Measurements from ENCODE around the gene PALLD.

PALLD gene

DNA sequence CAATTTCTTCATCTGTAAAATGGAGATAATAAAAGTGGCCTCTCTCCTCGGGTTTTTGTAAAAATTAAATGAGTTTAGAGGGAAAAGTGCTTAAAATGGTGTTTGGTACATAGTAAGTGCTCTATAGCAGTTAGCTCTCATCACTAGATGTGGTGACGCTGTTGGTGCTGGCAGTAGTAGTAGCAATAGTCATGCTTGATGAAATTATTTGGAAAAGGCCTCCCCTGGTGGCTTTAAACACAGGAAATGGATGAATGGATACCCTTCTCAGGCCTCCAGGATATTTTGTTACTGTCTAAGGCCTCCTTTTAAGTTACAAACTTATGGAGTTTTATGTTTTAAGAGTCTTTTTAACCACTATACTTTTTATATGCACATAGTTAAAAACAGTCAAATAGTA, 370.3 kb downstream of the PALLD start:
- FAIRE-seq (no peak), DNase-seq (ENCODE audit: insufficient read length, low spot score) (no peak)
- no peak for TF ChIP-seq PAX5 (IDR thresholded peaks at IDR 0.05; ENCODE audit: insufficient read depth, low read length, severe bottlenecking)
- no peak for TF ChIP-seq POLR2A (IDR thresholded peaks at IDR 0.05; ENCODE audit: low read depth, low read length)
- TF ChIP-seq TAF1 (IDR thresholded peaks at IDR 0.05; ENCODE audit: low read depth, low read length) = no peak
- no peak for TF ChIP-seq POU2F2 (IDR thresholded peaks at IDR 0.05; ENCODE audit: low read depth, low read length)
- TF ChIP-seq POLR2AphosphoS5 (IDR thresholded peaks at IDR 0.05; ENCODE audit: low read depth, low read length) = no peak
- no peak for TF ChIP-seq SPI1 (IDR thresholded peaks at IDR 0.05; ENCODE audit: low read depth, low read length)

DNA sequence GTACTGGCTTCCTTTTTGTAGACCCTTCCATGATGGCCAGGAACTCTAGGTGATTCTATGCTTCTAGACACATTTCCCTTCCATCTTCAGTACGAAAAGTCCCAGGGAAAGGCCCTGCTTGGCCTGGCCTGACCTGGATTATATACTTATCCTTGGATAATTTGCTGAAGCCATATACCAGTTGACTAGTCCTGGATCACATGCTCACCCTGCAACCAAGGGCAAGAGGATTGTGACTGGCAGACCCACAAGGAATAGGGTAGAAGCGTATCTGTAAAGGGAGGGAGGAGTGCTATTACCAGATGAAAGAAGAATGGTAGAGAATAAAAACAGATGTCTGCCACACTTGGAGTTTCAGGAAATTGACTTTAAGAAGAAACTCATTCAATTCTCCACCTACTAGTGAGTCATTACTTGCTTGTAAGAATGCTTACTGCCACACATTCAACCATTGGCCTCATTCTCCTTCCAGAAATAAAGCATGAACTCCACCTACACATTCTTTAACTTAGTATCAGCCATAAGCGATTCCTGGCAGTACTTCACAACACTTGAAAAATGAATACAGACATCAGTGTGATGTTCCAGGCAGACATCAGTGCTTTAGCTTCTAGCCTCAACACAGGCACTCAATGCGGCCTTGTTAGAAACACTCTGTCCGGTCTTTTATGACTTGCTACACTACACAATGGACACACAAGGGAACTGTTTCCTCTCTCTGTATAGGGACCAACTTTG, 371.4 kb downstream of the PALLD start:
- FAIRE-seq = no peak
- DNase-seq (ENCODE audit: insufficient read length, low spot score) = no peak
- no peak for TF ChIP-seq PAX5 (IDR thresholded peaks at IDR 0.05; ENCODE audit: insufficient read depth, low read length, severe bottlenecking)
- TF ChIP-seq POLR2A (IDR thresholded peaks at IDR 0.05; ENCODE audit: low read depth, low read length) = no peak
- TF ChIP-seq SPI1 (IDR thresholded peaks at IDR 0.05; ENCODE audit: low read depth, low read length) = no peak
- TF ChIP-seq POU2F2 (IDR thresholded peaks at IDR 0.05; ENCODE audit: low read depth, low read length) = no peak
- no peak for TF ChIP-seq TAF1 (IDR thresholded peaks at IDR 0.05; ENCODE audit: low read depth, low read length)
- TF ChIP-seq POLR2AphosphoS5 (IDR thresholded peaks at IDR 0.05; ENCODE audit: low read depth, low read length) = no peak

DNA sequence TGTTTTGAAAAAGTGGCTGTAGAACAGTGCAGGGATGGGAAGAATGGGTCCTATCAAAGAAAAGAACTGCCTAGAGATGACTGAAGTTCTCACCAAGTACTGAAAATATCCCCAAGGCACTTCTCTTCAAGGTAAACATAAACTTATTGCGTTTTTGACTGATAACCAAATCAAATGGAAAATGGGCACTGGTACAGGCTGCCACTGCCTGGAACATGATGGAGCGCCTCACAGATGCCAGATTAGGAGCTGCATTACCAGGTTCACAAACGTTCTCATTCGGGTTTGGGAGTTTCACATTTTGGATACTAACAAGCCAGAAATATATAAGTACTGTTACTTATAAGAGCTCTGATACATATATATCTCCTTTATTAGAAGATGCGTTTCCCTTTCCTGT, 371.9 kb downstream of the PALLD start:
- FAIRE-seq (no peak), DNase-seq (ENCODE audit: insufficient read length, low spot score) (no peak)
- no peak for TF ChIP-seq POLR2AphosphoS5 (IDR thresholded peaks at IDR 0.05; ENCODE audit: low read depth, low read length)
- TF ChIP-seq TAF1 (IDR thresholded peaks at IDR 0.05; ENCODE audit: low read depth, low read length) = no peak
- TF ChIP-seq SPI1 (IDR thresholded peaks at IDR 0.05; ENCODE audit: low read depth, low read length) = no peak
- TF ChIP-seq POLR2A (IDR thresholded peaks at IDR 0.05; ENCODE audit: low read depth, low read length) = no peak
- TF ChIP-seq POU2F2 (IDR thresholded peaks at IDR 0.05; ENCODE audit: low read depth, low read length) = no peak
- TF ChIP-seq PAX5 (IDR thresholded peaks at IDR 0.05; ENCODE audit: insufficient read depth, low read length, severe bottlenecking) = no peak

DNA sequence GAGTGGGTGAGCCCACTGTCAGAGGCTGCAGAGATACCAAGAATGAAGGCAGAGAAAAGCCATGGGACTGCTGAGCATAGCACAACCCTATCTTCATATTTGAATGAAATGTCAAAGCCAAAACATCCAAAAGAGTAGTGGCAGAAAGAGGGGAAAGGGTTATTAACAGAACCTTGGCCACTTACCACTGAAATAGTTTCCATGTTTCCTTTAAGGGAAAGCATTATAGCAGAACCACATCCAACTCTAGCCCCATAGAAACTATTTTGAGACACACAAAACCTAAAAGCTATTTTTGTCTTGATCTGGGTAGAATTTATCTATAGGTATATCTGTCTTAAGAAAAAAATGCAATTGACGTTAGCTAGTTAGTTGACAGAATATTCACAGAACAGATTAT, 373.2 kb downstream of the PALLD start:
- FAIRE-seq = no peak
- no peak for DNase-seq (ENCODE audit: insufficient read length, low spot score)
- TF ChIP-seq POU2F2 (IDR thresholded peaks at IDR 0.05; ENCODE audit: low read depth, low read length) = no peak
- TF ChIP-seq PAX5 (IDR thresholded peaks at IDR 0.05; ENCODE audit: insufficient read depth, low read length, severe bottlenecking) = no peak
- TF ChIP-seq SPI1 (IDR thresholded peaks at IDR 0.05; ENCODE audit: low read depth, low read length) = no peak
- TF ChIP-seq POLR2AphosphoS5 (IDR thresholded peaks at IDR 0.05; ENCODE audit: low read depth, low read length) = no peak
- no peak for TF ChIP-seq TAF1 (IDR thresholded peaks at IDR 0.05; ENCODE audit: low read depth, low read length)
- no peak for TF ChIP-seq POLR2A (IDR thresholded peaks at IDR 0.05; ENCODE audit: low read depth, low read length)

DNA sequence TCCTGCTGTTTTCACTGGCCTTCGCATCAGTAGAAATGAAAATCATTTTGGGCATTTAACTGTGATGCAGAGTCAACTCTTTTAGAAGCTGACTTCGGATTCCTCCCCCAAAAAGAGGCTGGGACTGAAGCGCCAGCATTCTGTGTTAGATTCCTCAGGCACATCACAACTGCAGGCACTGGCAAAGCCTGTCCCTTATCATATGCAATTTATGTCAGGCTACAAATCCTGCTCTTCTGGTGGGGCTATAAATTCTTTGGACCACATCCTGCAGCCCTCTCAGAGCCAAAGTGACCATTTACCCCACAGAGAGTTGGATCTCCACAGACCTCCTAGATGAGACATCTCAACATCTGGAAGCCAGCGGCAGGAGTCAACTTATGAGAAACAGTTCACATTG, 374.8 kb downstream of the PALLD start:
- no peak for TF ChIP-seq TAF1 (IDR thresholded peaks at IDR 0.05; ENCODE audit: low read depth, low read length)
- TF ChIP-seq POLR2A (IDR thresholded peaks at IDR 0.05; ENCODE audit: low read depth, low read length) = no peak
- TF ChIP-seq POLR2AphosphoS5 (IDR thresholded peaks at IDR 0.05; ENCODE audit: low read depth, low read length) = no peak
- TF ChIP-seq PAX5 (IDR thresholded peaks at IDR 0.05; ENCODE audit: insufficient read depth, low read length, severe bottlenecking) = no peak
- no peak for TF ChIP-seq POU2F2 (IDR thresholded peaks at IDR 0.05; ENCODE audit: low read depth, low read length)
- no peak for TF ChIP-seq SPI1 (IDR thresholded peaks at IDR 0.05; ENCODE audit: low read depth, low read length)
- FAIRE-seq = no peak

DNA sequence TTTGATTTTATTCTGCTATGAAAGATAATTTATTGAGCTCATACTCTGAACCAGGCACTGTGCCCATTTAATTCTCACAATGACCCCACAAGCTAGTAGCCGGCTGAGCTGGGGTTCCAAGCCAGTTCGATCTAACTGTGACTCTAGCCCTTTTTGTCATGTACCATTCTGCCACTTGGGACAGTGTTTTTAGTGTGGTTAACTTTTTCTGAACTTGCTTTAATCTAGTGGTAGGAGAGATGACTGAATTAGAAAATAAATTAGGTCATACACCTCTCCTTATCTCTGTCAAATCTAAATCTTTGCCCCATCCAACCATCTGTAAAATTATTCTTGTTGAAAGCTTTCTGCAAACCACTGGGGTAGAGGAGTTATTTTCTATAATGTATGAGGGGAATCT, 377.2 kb downstream of the PALLD start:
- FAIRE-seq = no peak
- no peak for DNase-seq (ENCODE audit: insufficient read length, low spot score)
- TF ChIP-seq PAX5 (IDR thresholded peaks at IDR 0.05; ENCODE audit: insufficient read depth, low read length, severe bottlenecking) = no peak
- no peak for TF ChIP-seq POU2F2 (IDR thresholded peaks at IDR 0.05; ENCODE audit: low read depth, low read length)
- TF ChIP-seq POLR2AphosphoS5 (IDR thresholded peaks at IDR 0.05; ENCODE audit: low read depth, low read length) = no peak
- no peak for TF ChIP-seq SPI1 (IDR thresholded peaks at IDR 0.05; ENCODE audit: low read depth, low read length)
- TF ChIP-seq TAF1 (IDR thresholded peaks at IDR 0.05; ENCODE audit: low read depth, low read length) = no peak
- no peak for TF ChIP-seq POLR2A (IDR thresholded peaks at IDR 0.05; ENCODE audit: low read depth, low read length)

More for the DNA sequence above, 374.8 kb downstream of the PALLD start:
- no peak for DNase-seq (ENCODE audit: insufficient read length, low spot score)

DNA sequence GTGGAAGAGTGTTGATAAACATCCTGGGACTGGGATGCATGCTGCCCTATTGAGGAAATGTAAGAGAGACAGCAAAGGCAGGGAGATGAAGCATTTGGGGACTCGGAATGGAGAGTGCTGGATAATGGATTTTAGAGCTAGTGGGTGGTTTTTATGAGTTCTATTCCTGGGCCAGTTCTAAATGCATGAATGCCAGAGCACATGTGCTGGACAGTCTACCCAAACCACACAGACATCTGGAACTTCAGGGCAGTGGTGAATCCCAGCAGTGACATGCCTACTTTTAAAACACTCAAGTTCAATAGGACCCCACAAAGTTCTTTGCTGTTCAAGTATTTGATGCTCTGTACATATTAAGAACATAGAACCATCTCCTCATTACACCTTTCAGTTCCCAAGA, 379.3 kb downstream of the PALLD start:
- FAIRE-seq (no peak), DNase-seq (ENCODE audit: insufficient read length, low spot score) (no peak)
- no peak for TF ChIP-seq SPI1 (IDR thresholded peaks at IDR 0.05; ENCODE audit: low read depth, low read length)
- TF ChIP-seq POLR2AphosphoS5 (IDR thresholded peaks at IDR 0.05; ENCODE audit: low read depth, low read length) = no peak
- no peak for TF ChIP-seq PAX5 (IDR thresholded peaks at IDR 0.05; ENCODE audit: insufficient read depth, low read length, severe bottlenecking)
- no peak for TF ChIP-seq POU2F2 (IDR thresholded peaks at IDR 0.05; ENCODE audit: low read depth, low read length)
- no peak for TF ChIP-seq TAF1 (IDR thresholded peaks at IDR 0.05; ENCODE audit: low read depth, low read length)
- no peak for TF ChIP-seq POLR2A (IDR thresholded peaks at IDR 0.05; ENCODE audit: low read depth, low read length)

DNA sequence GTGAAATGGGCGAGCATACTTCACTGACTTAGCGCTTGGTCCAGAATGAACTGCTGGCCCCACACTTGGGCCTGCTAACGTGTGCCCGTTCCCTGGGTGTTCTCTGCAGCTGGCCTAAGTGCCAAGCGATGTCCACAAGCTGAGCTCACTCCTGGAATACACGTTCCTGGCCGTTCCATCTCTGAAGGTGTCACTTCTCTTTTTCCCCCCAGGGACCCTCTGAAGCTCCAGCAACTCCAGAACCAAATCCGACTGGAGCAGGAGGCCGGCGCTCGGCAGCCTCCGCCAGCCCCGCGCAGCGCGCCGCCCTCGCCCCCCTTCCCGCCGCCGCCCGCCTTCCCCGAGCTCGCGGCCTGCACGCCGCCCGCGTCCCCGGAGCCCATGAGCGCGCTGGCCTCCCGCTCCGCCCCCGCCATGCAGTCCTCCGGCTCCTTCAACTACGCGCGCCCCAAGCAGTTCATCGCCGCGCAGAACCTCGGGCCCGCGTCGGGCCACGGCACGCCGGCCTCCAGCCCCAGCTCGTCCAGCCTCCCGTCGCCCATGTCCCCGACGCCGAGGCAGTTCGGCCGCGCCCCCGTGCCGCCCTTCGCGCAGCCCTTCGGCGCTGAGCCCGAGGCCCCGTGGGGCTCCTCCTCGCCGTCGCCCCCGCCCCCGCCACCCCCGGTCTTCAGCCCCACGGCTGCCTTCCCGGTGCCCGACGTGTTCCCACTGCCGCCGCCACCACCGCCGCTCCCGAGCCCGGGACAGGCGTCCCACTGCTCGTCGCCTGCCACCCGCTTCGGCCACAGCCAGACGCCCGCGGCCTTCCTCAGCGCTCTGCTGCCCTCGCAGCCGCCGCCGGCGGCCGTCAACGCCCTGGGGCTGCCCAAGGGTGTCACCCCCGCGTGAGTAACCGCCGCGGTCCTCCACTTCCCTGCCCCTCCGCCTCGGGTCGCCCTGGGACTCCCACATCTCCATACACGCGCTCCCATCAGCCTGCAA, 380.9 kb downstream of the PALLD start:
- FAIRE-seq = no peak
- no peak for DNase-seq (ENCODE audit: insufficient read length, low spot score)
- TF ChIP-seq TAF1 (IDR thresholded peaks at IDR 0.05; ENCODE audit: low read depth, low read length) (no peak), SPI1 (IDR thresholded peaks at IDR 0.05; ENCODE audit: low read depth, low read length) (no peak), POLR2AphosphoS5 (IDR thresholded peaks at IDR 0.05; ENCODE audit: low read depth, low read length) (no peak), PAX5 (IDR thresholded peaks at IDR 0.05; ENCODE audit: insufficient read depth, low read length, severe bottlenecking) (no peak), POU2F2 (IDR thresholded peaks at IDR 0.05; ENCODE audit: low read depth, low read length) (no peak), POLR2A (IDR thresholded peaks at IDR 0.05; ENCODE audit: low read depth, low read length) (no peak)

DNA sequence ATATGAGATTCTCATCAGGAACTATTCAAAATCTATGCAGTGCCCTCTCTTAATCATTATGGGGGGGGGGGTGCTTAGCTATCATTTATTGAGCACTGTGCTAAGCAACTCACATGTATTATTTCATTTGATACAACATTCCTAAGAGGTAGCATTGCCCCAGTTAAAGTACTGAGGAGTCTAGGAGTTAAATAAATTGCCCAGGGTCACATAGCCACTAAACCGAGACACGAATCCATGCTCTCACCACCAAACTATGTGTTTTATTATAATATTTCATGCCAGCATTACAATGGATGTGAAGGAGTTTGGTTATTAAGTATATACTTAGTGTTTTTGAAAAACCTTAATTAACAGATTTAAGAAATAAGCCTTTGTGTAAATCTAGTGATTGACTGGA, 381.8 kb downstream of the PALLD start:
- FAIRE-seq (no peak), DNase-seq (ENCODE audit: insufficient read length, low spot score) (no peak)
- TF ChIP-seq POU2F2 (IDR thresholded peaks at IDR 0.05; ENCODE audit: low read depth, low read length) (no peak), PAX5 (IDR thresholded peaks at IDR 0.05; ENCODE audit: insufficient read depth, low read length, severe bottlenecking) (no peak), POLR2A (IDR thresholded peaks at IDR 0.05; ENCODE audit: low read depth, low read length) (no peak), TAF1 (IDR thresholded peaks at IDR 0.05; ENCODE audit: low read depth, low read length) (no peak), POLR2AphosphoS5 (IDR thresholded peaks at IDR 0.05; ENCODE audit: low read depth, low read length) (no peak), SPI1 (IDR thresholded peaks at IDR 0.05; ENCODE audit: low read depth, low read length) (no peak)

Data from GM12891 (cell line).